ENCODE results near the gene NWD2. TPM values are rescaled to one million over a fixed set of nuclear protein-coding genes. Genes with fewer than 3 reads are reported as not detected.

The NWD2 gene
- total and polyA plus RNA-seq, 10 of the 15 experiments (the other 5 are each of a cell fraction or from before 2014, with no cell fraction given) = not detected

GRCh38 chr4:37431417-37431743 is 186.8 kb downstream of the NWD2 start (continued):
- TF ChIP-seq ZBTB40 (IDR thresholded peaks at IDR 0.05; ENCODE audit: borderline replicate concordance) (no peak), MXI1 (IDR thresholded peaks at IDR 0.05; ENCODE audit: low read depth, low read length) (no peak), IKZF2 (IDR thresholded peaks at IDR 0.05) (peak in 1 of 2 experiments; percentile 35; a peak in 2 of 4 replicates), YBX1 (IDR thresholded peaks at IDR 0.05) (no peak), SIN3A (IDR thresholded peaks at IDR 0.05; ENCODE audit: low read depth, low read length) (no peak), CEBPB (IDR thresholded peaks at IDR 0.05; ENCODE audit: borderline replicate concordance in 1 of 2, low read depth in 2 of 2, low read length in 2 of 2) (no peak), NR2F1 (conservative IDR thresholded peaks at IDR 0.05) (peak; percentile 74), ZNF622 (IDR thresholded peaks at IDR 0.05) (no peak), BMI1 (IDR thresholded peaks at IDR 0.05; ENCODE audit: borderline replicate concordance) (no peak), HDGF (IDR thresholded peaks at IDR 0.05) (no peak), TARDBP (IDR thresholded peaks at IDR 0.05; ENCODE audit: borderline replicate concordance) (no peak), MTA3 (IDR thresholded peaks at IDR 0.05; ENCODE audit: borderline replicate concordance, low read length) (no peak), HDAC2 (IDR thresholded peaks at IDR 0.05) (no peak), MTA2 (IDR thresholded peaks at IDR 0.05; ENCODE audit: low read depth) (peak; percentile 47; the same call in 1 of the 2 replicates), YY1 (IDR thresholded peaks at IDR 0.05; ENCODE audit: low read depth, low read length) (no peak)
